ENCODE measurements around the gene NEK5. TPM values are rescaled to one million over a fixed set of nuclear protein-coding genes. Genes with fewer than 3 reads are reported as not detected.

NEK5 gene
- total and polyA plus RNA-seq, 2 donors from 2014 or later: 0.39 to 1.2 TPM

- no peaks in the 10 kb centered on the region for H3K9me3 ChIP-seq (ENCODE audit: control insufficient read depth in 2 of 3, insufficient read depth in 1 of 3, low read length in 3 of 3)
- FAIRE-seq (peak; percentile 85), DNase-seq (peak; percentile 99 to 100 (median 99))
- peak within 1 kb of the TSS; percentile 74 to 91 (median 90) for H3K9ac ChIP-seq (ENCODE audit: low read length in 3 of 3)
- no peaks in the 10 kb centered on the region for H3K27me3 ChIP-seq (ENCODE audit: control insufficient read depth, insufficient read depth, low read length)
- peaks cover 0 to 13% (median 6%) of the 10 kb centered on the region in 3 donors for H3K4me1 ChIP-seq (ENCODE audit: control insufficient read depth in 2 of 3, insufficient read depth in 2 of 3, low read depth in 1 of 3, low read length in 3 of 3)
- peak within 1 kb of the TSS; percentile 45 to 54 for H3K27ac ChIP-seq (ENCODE audit: low read depth in 2 of 2, low read length in 2 of 2)
- peak within 1 kb of the TSS; percentile 99 to 100 (median 99) for H3K4me3 ChIP-seq (ENCODE audit: low read length in 3 of 3)
- TF ChIP-seq CTCF (IDR thresholded peaks at IDR 0.05; ENCODE audit: borderline replicate concordance, extremely low read depth, insufficient read depth): no peak
- intact Hi-C loops (cut with DNase I): no loop called here
- no peaks in the 10 kb centered on the region for H3K36me3 ChIP-seq (ENCODE audit: control insufficient read depth in 2 of 3, insufficient read depth in 3 of 3, low read length in 3 of 3)
These were observed 117.0 kb downstream of the NEK5 start, which contains the start of gene ALG11 for GRCh38 chr13:52011632-52012511. Gene ALG11, plus strand, starts transcription at chr13:52012398. Its CDS starts 21 bp downstream, at chr13:52012419.

GRCh38 chr13:52010890-52011631 is 117.8 kb downstream of the NEK5 start, which contains the start of gene ATP7B:
Gene ATP7B, minus strand, starts transcription at chr13:52011450. Its CDS starts 113 bp downstream, at chr13:52011337.
- H3K27ac ChIP-seq (ENCODE audit: low read depth in 2 of 2, low read length in 2 of 2): peak within 1 kb of the TSS; percentile 45 to 54
- peak within 1 kb of the TSS; percentile 99 to 100 (median 99) for H3K4me3 ChIP-seq (ENCODE audit: low read length in 3 of 3)
- H3K9ac ChIP-seq (ENCODE audit: low read length in 3 of 3): peak within 1 kb of the TSS; percentile 74 to 91 (median 90)
- DNase-seq (peak; percentile 37 to 73 (median 61)), FAIRE-seq (no peak)
- TF ChIP-seq CTCF (IDR thresholded peaks at IDR 0.05; ENCODE audit: borderline replicate concordance, extremely low read depth, insufficient read depth): no peak
- peaks cover 0 to 13% (median 6%) of the 10 kb centered on the region in 3 donors for H3K4me1 ChIP-seq (ENCODE audit: control insufficient read depth in 2 of 3, insufficient read depth in 2 of 3, low read depth in 1 of 3, low read length in 3 of 3)
- H3K9me3 ChIP-seq (ENCODE audit: control insufficient read depth in 2 of 3, insufficient read depth in 1 of 3, low read length in 3 of 3): no peaks in the 10 kb centered on the region
- no peaks in the 10 kb centered on the region for H3K27me3 ChIP-seq (ENCODE audit: control insufficient read depth, insufficient read depth, low read length)
- no peaks in the 10 kb centered on the region for H3K36me3 ChIP-seq (ENCODE audit: control insufficient read depth in 2 of 3, insufficient read depth in 3 of 3, low read length in 3 of 3)
- intact Hi-C loops (cut with DNase I): no loop called here

GRCh38 chr13:52009946-52010345 is 118.9 kb downstream of the NEK5 start:
- Histone ChIP-seq H3K36me3 (ENCODE audit: control insufficient read depth in 2 of 3, insufficient read depth in 3 of 3, low read length in 3 of 3) (no peaks in the 10 kb centered on the region), H3K27ac (ENCODE audit: low read depth in 2 of 2, low read length in 2 of 2) (no peak overlapping the region), H3K4me3 (ENCODE audit: low read length in 3 of 3) (no peak overlapping the region), H3K9me3 (ENCODE audit: control insufficient read depth in 2 of 3, insufficient read depth in 1 of 3, low read length in 3 of 3) (no peaks in the 10 kb centered on the region), H3K4me1 (ENCODE audit: control insufficient read depth in 2 of 3, insufficient read depth in 2 of 3, low read depth in 1 of 3, low read length in 3 of 3) (peaks cover 0 to 13% (median 6%) of the 10 kb centered on the region in 3 donors), H3K9ac (ENCODE audit: low read length in 3 of 3) (no peak overlapping the region), H3K27me3 (ENCODE audit: control insufficient read depth, insufficient read depth, low read length) (no peaks in the 10 kb centered on the region)
- intact Hi-C loops (cut with DNase I): no loop called here
- FAIRE-seq (no peak), DNase-seq (no peak)
- no peak for TF ChIP-seq CTCF (IDR thresholded peaks at IDR 0.05; ENCODE audit: borderline replicate concordance, extremely low read depth, insufficient read depth)
